OCI-LY3 (cell line): Measurements from ENCODE around the gene HEATR5B.

Experiments used
- CTCF ChIP-seq: fragments of 200-600, 300-600 bp; sonication (generic); IDR thresholded peaks from 2 replicates; pipeline ENCODE4 v1.5.1; 2014; ENCODE audit warnings: antibody characterized with exemption, low read length, low read depth
- EZH2phosphoT487 ChIP-seq: fragments of 200-600 bp; shearing (Covaris generic); IDR thresholded peaks from 2 replicates; pipeline ENCODE4 v1.6.1; 2018; ENCODE audit warnings: antibody characterized with exemption, mixed run types, low read depth

- TF ChIP-seq CTCF, result no peak
- TF ChIP-seq EZH2phosphoT487, result no peak
Measured at GRCh38 chr2:37020212-37020886, 63.8 kb downstream of the HEATR5B start.
